Measurements from ENCODE around the gene NKAIN4.

- TF ChIP-seq CTCF (IDR thresholded peaks at IDR 0.05) (no peak), POLR2A (IDR thresholded peaks at IDR 0.05) (no peak)
These were observed 8.6 kb upstream of the NKAIN4 start for GRCh38 chr20:63262836-63263235.
